ENCODE measurements around the gene DSEL.

DSEL gene

GRCh38 chr18:67513280-67513679 is 3.2 kb downstream of the DSEL start:
- DNase-seq (ENCODE audit: low spot score in 2 of 2) (no peak), ATAC-seq (no peak)
- H3K27ac Mint-ChIP-seq = no peak overlapping the region
- H3K4me3 Mint-ChIP-seq = no peak overlapping the region
- no peaks in the 10 kb centered on the region for H3K9me3 Mint-ChIP-seq
- peaks cover 27% of the 10 kb centered on the region for H3K4me1 Mint-ChIP-seq
- no peaks in the 10 kb centered on the region for H3K36me3 Mint-ChIP-seq

GRCh38 chr18:67511840-67512239 is 4.7 kb downstream of the DSEL start:
- ATAC-seq (no peak), DNase-seq (ENCODE audit: low spot score in 2 of 2) (no peak)
- no peak overlapping the region for H3K4me3 Mint-ChIP-seq
- H3K36me3 Mint-ChIP-seq = no peaks in the 10 kb centered on the region
- no peaks in the 10 kb centered on the region for H3K9me3 Mint-ChIP-seq
- no peak overlapping the region for H3K27ac Mint-ChIP-seq
- peaks cover 13% of the 10 kb centered on the region for H3K4me1 Mint-ChIP-seq

DNA sequence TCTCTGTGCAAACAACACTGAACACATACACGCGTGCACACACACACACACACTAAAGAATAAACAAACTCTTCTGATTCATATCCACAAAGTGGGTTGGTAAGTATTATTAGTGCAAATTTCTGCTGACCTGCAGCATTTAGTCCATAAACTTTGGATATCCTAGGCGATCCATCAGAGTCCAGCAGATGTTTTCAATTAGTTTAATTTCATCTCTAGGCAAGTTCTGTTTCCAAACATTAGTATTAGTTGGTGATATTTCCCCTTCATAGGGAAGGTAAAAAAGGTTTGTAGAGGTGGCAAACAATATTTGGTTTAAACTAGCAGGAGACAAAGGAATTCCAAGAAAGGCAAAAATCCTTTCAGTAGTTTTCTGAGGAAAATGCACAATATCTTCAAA is 5.7 kb downstream of the DSEL start:
- Mint-ChIP-seq H3K27ac (no peak overlapping the region), H3K9me3 (no peaks in the 10 kb centered on the region), H3K36me3 (no peaks in the 10 kb centered on the region), H3K4me1 (peaks cover 9% of the 10 kb centered on the region), H3K4me3 (no peak overlapping the region)
- DNase-seq (ENCODE audit: low spot score in 2 of 2) (no peak), ATAC-seq (no peak)

GRCh38 chr18:67509741-67510391 is 6.7 kb downstream of the DSEL start:
- Mint-ChIP-seq H3K27ac (no peak overlapping the region), H3K9me3 (no peaks in the 10 kb centered on the region), H3K4me3 (no peak overlapping the region), H3K36me3 (no peaks in the 10 kb centered on the region), H3K4me1 (no peaks in the 10 kb centered on the region)
- ATAC-seq (no peak), DNase-seq (ENCODE audit: low spot score in 2 of 2) (no peak)

GRCh38 chr18:67508146-67508545 is 8.4 kb downstream of the DSEL start:
- Mint-ChIP-seq H3K27ac (no peak overlapping the region), H3K9me3 (no peaks in the 10 kb centered on the region), H3K4me3 (no peak overlapping the region), H3K36me3 (no peaks in the 10 kb centered on the region), H3K4me1 (no peaks in the 10 kb centered on the region)
- no peak for ATAC-seq
- DNase-seq (ENCODE audit: low spot score in 2 of 2) = no peak

DNA sequence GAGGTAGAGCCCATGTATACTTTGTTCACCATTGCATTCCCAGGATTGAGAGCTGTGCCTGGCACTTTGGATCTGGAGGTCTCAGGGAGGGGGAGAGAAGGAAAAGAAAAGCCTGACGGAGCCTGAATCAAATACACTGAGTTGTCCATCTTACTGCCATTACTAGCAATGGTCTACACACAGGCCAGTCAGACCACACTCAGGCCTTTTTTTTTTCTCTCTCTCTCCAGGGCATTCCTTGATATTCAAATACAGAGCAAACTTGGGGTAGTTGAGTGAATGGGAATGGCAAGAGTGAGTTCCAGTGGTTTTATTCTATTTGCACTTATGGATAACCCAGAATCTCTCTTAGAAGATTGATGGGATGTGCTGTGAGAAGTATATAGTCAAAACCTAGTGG is 11.8 kb downstream of the DSEL start:
- no peak for ATAC-seq
- Mint-ChIP-seq H3K36me3 (no peaks in the 10 kb centered on the region), H3K4me3 (no peak overlapping the region), H3K4me1 (no peaks in the 10 kb centered on the region), H3K9me3 (no peaks in the 10 kb centered on the region), H3K27ac (no peak overlapping the region)
- DNase-seq (ENCODE audit: low spot score in 2 of 2) = no peak

- no peaks in the 10 kb centered on the region for H3K9me3 Mint-ChIP-seq
- no peaks in the 10 kb centered on the region for H3K36me3 Mint-ChIP-seq
- H3K27ac Mint-ChIP-seq = no peak overlapping the region
- DNase-seq (ENCODE audit: low spot score in 2 of 2) (no peak), ATAC-seq (no peak)
- H3K4me1 Mint-ChIP-seq = no peaks in the 10 kb centered on the region
- H3K4me3 Mint-ChIP-seq = no peak overlapping the region
These were observed 15.9 kb downstream of the DSEL start for GRCh38 chr18:67500522-67501205.

- H3K27ac Mint-ChIP-seq = no peak overlapping the region
- H3K4me1 Mint-ChIP-seq = no peaks in the 10 kb centered on the region
- H3K9me3 Mint-ChIP-seq = no peaks in the 10 kb centered on the region
- ATAC-seq (no peak), DNase-seq (ENCODE audit: low spot score in 2 of 2) (no peak)
- no peak overlapping the region for H3K4me3 Mint-ChIP-seq
- no peaks in the 10 kb centered on the region for H3K36me3 Mint-ChIP-seq
These were observed 20.1 kb downstream of the DSEL start for GRCh38 chr18:67496469-67496868.

- Mint-ChIP-seq H3K9me3 (no peaks in the 10 kb centered on the region), H3K4me3 (no peak overlapping the region), H3K36me3 (no peaks in the 10 kb centered on the region), H3K4me1 (no peaks in the 10 kb centered on the region), H3K27ac (no peak overlapping the region)
- ATAC-seq (no peak), DNase-seq (ENCODE audit: low spot score in 2 of 2) (no peak)
These were observed 30.0 kb downstream of the DSEL start for GRCh38 chr18:67486534-67486933.

- Mint-ChIP-seq H3K9me3 (no peaks in the 10 kb centered on the region), H3K4me3 (no peak overlapping the region), H3K27ac (no peak overlapping the region), H3K4me1 (no peaks in the 10 kb centered on the region), H3K36me3 (no peaks in the 10 kb centered on the region)
- DNase-seq (ENCODE audit: low spot score in 2 of 2) (no peak), ATAC-seq (no peak)
These were observed 30.9 kb downstream of the DSEL start for GRCh38 chr18:67485655-67486054.

GRCh38 chr18:67484458-67484857 is 32.1 kb downstream of the DSEL start:
- Mint-ChIP-seq H3K4me3 (no peak overlapping the region), H3K36me3 (no peaks in the 10 kb centered on the region), H3K4me1 (no peaks in the 10 kb centered on the region), H3K9me3 (no peaks in the 10 kb centered on the region), H3K27ac (no peak overlapping the region)
- DNase-seq (ENCODE audit: low spot score in 2 of 2) = no peak
- no peak for ATAC-seq

- ATAC-seq (no peak), DNase-seq (ENCODE audit: low spot score in 2 of 2) (no peak)
- Mint-ChIP-seq H3K27ac (no peak overlapping the region), H3K4me1 (no peaks in the 10 kb centered on the region), H3K4me3 (no peak overlapping the region), H3K9me3 (no peaks in the 10 kb centered on the region), H3K36me3 (no peaks in the 10 kb centered on the region)
These were observed 32.6 kb downstream of the DSEL start for GRCh38 chr18:67483952-67484351.

- no peak for DNase-seq (ENCODE audit: low spot score in 2 of 2)
- Mint-ChIP-seq H3K4me3 (no peak overlapping the region), H3K4me1 (no peaks in the 10 kb centered on the region), H3K27ac (no peak overlapping the region), H3K9me3 (no peaks in the 10 kb centered on the region), H3K36me3 (no peaks in the 10 kb centered on the region)
- peak; percentile 37 for ATAC-seq
These were observed 33.3 kb downstream of the DSEL start for GRCh38 chr18:67483237-67483636.

DNA sequence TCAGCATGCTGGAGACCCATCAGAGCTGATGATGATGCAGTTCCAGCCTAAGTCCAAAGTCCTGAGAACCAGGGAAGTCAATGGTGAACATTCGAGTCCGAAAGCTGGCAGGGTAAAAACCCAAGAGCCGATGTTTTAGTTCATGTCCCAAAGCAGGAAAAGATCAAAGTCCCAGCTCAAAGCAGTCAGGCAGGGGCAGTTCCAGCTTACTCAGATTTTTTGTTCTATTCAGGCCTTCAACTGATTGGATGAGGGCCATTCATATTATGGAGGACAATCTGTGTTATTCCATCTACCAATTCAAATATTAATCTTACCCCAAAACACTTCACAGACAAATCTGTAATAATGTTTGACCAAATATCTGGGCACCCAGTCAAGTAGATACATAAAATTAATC is 38.3 kb downstream of the DSEL start:
- Mint-ChIP-seq H3K27ac (no peak overlapping the region), H3K4me1 (no peaks in the 10 kb centered on the region), H3K4me3 (no peak overlapping the region), H3K36me3 (no peaks in the 10 kb centered on the region), H3K9me3 (no peaks in the 10 kb centered on the region)
- no peak for ATAC-seq
- DNase-seq (ENCODE audit: low spot score in 2 of 2) = no peak

GRCh38 chr18:67477522-67477921 is 39.0 kb downstream of the DSEL start:
- no peak overlapping the region for H3K4me3 Mint-ChIP-seq
- no peak for DNase-seq (ENCODE audit: low spot score in 2 of 2)
- no peaks in the 10 kb centered on the region for H3K9me3 Mint-ChIP-seq
- no peak for ATAC-seq
- H3K4me1 Mint-ChIP-seq = no peaks in the 10 kb centered on the region
- H3K27ac Mint-ChIP-seq = no peak overlapping the region
- no peaks in the 10 kb centered on the region for H3K36me3 Mint-ChIP-seq

DNA sequence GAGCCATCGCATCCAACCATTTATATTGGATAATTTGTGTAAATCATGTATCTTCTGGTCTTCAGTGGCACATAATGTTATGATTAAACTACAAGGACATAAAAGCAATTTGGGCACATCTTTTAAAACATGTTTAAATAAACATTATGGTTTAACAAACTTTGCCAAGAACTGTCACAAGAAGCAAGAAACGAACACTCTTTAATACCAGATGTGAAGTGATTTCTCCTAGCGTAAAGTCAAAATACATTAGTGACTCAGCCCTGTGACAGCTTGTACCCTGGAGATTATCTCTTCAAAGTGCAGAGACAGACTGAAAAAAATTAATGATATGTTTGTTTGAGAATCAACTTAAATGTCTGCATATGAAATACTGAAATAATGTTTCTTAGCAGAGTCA is 39.9 kb downstream of the DSEL start:
- Mint-ChIP-seq H3K27ac (no peak overlapping the region), H3K4me3 (no peak overlapping the region), H3K36me3 (no peaks in the 10 kb centered on the region), H3K4me1 (no peaks in the 10 kb centered on the region), H3K9me3 (no peaks in the 10 kb centered on the region)
- DNase-seq (ENCODE audit: low spot score in 2 of 2) = no peak
- ATAC-seq = no peak
